WERI-Rb-1 (cell line): ENCODE data around the gene LRRC2.
A peak's percentile ranks its signal among the peaks of the same experiment; 100 is the strongest.

Experiments used
- DNase-seq: peaks from one replicate; pipeline ENCODE4 v3.0.0-alpha.2; 2020
- H3K27ac ChIP-seq: fragments of 250-450 bp; sonication (Bioruptor Pico); 2 replicates; pipeline ENCODE4 v1.5.1; 2020; ENCODE audit warnings: mild to moderate bottlenecking, moderate library complexity
- H3K27me3 ChIP-seq: fragments of 250-450 bp; sonication (Bioruptor Pico); 2 replicates; pipeline ENCODE4 v1.5.1; 2021; ENCODE audit warnings: mild to moderate bottlenecking, low read depth, moderate library complexity; ENCODE audit not compliant: insufficient read depth, severe bottlenecking
- H3K36me3 ChIP-seq: fragments of 250-450 bp; sonication (Bioruptor Pico); 2 replicates; pipeline ENCODE4 v1.5.1; 2020; ENCODE audit warnings: mild to moderate bottlenecking, moderate library complexity
- H3K4me3 ChIP-seq: 2 replicates; pipeline ENCODE4 v1.5.1; 2011; ENCODE audit warnings: low read depth, mild to moderate bottlenecking, control low read depth, low read length
- H3K9me3 ChIP-seq: fragments of 250-450 bp; sonication (Bioruptor Pico); 2 replicates; pipeline ENCODE4 v1.5.1; 2021; ENCODE audit warnings: mild to moderate bottlenecking, moderate library complexity; ENCODE audit not compliant: severe bottlenecking
- TF ChIP-seq, protein P1 (sequence below): IDR thresholded peaks from 2 replicates; pipeline ENCODE4 v1.5.1; 2011; ENCODE audit warnings: low read depth, mild to moderate bottlenecking, control low read depth, inconsistent platforms, low read length

Gene LRRC2

DNA sequence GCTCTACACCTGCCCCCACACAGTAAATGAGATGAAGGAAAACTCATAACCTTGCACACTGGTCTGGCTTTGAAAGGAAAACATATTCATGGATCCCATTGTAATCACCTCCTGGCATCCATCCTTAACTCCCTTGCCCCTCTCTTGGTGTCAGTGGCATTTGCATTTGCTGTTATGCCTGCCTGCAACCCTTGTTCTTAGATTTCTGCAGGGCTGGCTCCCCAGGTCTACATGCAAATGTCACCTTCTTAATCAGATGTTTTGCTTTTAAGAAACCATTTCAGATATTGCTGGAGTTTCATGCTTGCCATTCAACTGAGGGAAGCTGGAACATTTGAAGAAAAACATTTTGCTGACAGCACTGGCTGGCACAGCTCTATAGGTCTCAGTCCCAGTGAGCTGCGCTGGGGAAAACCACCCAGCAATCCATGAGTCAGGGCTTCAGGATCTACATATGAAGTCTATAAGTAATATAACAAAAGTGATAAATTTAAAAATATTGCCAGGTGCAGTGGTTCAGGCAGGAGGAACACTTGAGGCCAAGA, 19.1 kb downstream of the LRRC2 start:
- DNase-seq, result no peak
- TF ChIP-seq, protein P1, sequence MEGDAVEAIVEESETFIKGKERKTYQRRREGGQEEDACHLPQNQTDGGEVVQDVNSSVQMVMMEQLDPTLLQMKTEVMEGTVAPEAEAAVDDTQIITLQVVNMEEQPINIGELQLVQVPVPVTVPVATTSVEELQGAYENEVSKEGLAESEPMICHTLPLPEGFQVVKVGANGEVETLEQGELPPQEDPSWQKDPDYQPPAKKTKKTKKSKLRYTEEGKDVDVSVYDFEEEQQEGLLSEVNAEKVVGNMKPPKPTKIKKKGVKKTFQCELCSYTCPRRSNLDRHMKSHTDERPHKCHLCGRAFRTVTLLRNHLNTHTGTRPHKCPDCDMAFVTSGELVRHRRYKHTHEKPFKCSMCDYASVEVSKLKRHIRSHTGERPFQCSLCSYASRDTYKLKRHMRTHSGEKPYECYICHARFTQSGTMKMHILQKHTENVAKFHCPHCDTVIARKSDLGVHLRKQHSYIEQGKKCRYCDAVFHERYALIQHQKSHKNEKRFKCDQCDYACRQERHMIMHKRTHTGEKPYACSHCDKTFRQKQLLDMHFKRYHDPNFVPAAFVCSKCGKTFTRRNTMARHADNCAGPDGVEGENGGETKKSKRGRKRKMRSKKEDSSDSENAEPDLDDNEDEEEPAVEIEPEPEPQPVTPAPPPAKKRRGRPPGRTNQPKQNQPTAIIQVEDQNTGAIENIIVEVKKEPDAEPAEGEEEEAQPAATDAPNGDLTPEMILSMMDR, result no peak
- H3K36me3 ChIP-seq, result no peaks in the 10 kb centered on the region
- no peak overlapping the region for H3K27ac ChIP-seq
- no peak overlapping the region for H3K4me3 ChIP-seq
- no peaks in the 10 kb centered on the region for H3K27me3 ChIP-seq
- H3K9me3 ChIP-seq, result no peaks in the 10 kb centered on the region

DNA sequence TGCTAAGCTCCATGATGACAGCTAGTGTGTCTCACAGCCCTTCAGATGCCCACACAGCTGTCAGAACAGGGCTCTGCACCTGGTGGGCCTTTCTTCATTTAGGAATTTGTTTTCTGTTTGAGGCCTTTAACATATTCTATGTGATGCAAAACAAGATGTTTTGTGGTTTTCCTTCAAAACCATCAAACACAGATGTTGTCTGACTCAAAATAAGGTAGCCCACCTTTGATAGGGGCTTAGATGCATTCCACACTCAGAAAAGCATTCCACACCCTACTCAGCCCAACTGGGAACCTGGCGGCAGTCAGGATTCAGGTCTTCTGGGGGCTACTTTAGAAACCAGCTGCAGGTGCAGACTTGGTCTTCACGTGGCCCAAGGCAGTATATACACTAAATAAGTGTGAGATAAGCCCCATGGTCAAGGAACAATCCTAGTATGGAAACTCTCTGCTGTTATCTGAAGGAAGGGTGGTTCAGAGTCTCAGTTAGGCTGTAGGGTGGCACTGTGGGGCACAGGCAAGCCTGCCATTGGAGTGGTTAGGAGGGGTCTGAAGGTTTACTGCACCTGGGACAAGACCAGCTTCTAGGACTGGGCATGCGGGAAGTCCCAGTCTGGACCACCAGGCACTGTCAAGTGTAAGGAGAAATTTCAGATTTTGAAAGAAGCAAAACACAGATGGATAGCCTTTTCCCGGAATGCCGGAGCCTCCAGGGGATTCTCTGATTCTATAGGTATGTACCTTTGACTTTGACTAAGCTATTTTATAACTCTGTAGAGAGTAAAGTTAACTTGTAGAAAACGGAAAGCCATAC, 20.1 kb downstream of the LRRC2 start:
- H3K27me3 ChIP-seq, result no peaks in the 10 kb centered on the region
- H3K36me3 ChIP-seq, result no peaks in the 10 kb centered on the region
- TF ChIP-seq, protein P1, result no peak
- DNase-seq, result no peak
- H3K27ac ChIP-seq, result no peak overlapping the region
- no peak overlapping the region for H3K4me3 ChIP-seq
- H3K9me3 ChIP-seq, result no peaks in the 10 kb centered on the region

DNA sequence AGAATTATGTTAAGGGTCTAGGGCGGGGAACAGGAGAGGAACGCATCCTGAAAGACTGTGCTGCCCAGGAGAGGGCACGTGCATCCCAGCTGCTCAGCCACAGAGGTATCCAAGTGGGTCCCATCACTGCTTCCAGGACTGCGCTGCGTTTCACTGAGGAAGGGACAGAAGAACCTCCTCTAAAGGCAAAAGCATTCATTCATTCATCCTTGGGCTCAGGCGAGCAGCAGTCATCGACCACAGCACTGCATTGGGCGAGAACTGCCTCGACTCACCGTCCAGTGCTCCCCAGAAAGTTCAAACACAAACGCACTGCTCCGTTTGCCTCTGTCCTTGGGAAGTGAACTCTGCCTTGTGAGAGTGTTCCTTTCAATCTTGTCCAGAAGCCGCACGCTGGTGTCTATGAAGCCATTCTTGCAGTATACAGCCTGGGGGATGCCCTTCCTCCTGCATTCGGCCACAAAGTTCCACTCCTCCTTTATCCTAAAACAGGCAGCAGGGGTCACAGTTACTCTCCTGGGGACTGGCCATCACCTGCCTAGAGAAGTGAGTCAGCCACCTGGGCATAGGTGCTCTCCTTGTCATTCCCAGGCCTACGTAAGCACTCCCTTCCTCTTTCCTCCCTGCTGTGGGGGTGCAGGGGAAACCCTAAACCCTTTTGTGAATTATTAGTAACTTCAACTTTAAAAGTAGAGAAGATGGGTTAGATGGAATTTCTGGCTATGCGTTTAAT, 21.2 kb downstream of the LRRC2 start:
- H3K9me3 ChIP-seq, result no peaks in the 10 kb centered on the region
- H3K27ac ChIP-seq, result no peak overlapping the region
- no peak overlapping the region for H3K4me3 ChIP-seq
- DNase-seq, result no peak
- TF ChIP-seq, protein P1, result no peak
- no peaks in the 10 kb centered on the region for H3K36me3 ChIP-seq
- H3K27me3 ChIP-seq, result no peaks in the 10 kb centered on the region

DNA sequence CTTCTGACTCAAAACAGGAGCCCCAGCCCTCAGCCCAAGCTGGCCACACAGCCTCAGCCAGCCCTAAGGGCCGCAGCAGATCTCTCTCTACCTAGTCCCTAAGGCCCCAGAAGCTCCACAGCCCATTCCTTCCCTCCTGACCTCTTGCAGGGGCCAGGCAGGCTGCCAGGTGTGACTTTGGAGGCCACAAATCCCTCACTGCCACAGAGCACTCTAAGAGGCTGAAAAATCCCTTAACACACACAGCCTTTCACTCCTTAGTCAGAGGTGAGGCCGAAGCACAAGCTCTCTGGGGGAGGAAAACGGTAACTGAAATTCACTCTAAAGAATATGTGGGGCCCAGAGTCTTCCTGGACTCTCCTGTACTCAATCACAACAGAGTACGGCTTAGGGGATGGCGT, 23.3 kb downstream of the LRRC2 start:
- 0 out of 2 replicates have a peak overlapping the region, but pooled peaks have one; percentile 10 for H3K27ac ChIP-seq
- peak; percentile 46 for DNase-seq
- H3K4me3 ChIP-seq, result no peak overlapping the region
- TF ChIP-seq, protein P1, result no peak
- H3K9me3 ChIP-seq, result no peaks in the 10 kb centered on the region
- no peaks in the 10 kb centered on the region for H3K27me3 ChIP-seq
- H3K36me3 ChIP-seq, result no peaks in the 10 kb centered on the region

DNA sequence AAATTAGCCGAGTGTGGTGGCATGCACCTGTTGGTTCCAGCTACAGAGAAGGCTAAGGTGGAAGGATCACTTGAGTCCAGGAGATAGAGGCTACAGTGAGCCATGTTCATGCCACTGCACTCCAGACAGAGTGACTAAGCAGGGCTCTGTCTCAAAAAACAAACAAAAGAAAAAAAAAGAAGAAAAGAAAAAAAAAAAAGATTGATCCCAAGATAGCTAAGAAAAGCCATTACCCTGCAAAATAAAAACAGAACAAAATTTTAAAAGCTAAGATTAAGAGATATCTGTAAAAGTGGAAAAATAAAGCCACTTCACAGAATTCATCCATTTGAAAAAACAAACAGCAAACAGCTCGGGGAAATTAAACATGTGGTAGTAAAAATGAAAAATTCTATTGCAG, 23.8 kb downstream of the LRRC2 start:
- DNase-seq, result no peak
- Histone ChIP-seq H3K27me3 (no peaks in the 10 kb centered on the region), H3K9me3 (no peaks in the 10 kb centered on the region), H3K27ac (no peak overlapping the region), H3K36me3 (no peaks in the 10 kb centered on the region), H3K4me3 (no peak overlapping the region)
- TF ChIP-seq, protein P1, result no peak
